Measurements from ENCODE around the gene CLASP1.

DNA sequence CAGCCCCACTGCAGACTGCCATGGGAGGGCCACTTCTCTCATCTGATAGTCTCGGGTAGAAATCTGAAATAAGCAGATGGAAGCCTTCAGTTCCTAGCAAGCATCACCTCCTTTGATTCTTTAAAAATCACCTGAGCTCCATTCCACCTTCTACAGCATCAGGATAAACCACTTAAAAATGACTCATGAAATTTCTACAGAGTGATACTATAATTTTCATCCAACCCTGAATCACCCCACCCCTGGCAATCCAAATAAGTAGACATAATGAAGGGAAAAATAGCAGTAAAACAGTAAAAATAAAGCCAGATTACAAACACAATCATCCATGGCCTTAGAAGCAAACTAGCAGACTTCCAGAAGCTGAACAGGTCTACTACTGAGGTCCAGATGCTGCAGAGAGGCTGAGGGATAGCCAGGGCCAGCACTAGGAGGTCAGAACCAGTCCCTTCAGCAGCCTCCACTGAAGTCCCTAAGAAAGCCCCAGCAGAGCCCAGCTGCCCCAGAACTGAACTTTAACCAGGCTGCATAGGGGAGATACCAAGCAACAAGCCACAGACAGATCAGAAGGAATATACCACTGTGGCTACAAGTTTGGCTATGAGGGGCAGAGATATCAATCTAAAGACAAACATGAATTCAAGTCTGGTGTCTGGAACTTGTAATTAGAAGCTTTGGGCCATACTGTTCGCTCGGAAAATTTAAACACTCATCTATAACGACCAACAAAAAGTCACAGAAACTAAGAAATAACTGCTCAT lies 173.3 kb downstream of the CLASP1 start:
- TF ChIP-seq, protein P1, sequence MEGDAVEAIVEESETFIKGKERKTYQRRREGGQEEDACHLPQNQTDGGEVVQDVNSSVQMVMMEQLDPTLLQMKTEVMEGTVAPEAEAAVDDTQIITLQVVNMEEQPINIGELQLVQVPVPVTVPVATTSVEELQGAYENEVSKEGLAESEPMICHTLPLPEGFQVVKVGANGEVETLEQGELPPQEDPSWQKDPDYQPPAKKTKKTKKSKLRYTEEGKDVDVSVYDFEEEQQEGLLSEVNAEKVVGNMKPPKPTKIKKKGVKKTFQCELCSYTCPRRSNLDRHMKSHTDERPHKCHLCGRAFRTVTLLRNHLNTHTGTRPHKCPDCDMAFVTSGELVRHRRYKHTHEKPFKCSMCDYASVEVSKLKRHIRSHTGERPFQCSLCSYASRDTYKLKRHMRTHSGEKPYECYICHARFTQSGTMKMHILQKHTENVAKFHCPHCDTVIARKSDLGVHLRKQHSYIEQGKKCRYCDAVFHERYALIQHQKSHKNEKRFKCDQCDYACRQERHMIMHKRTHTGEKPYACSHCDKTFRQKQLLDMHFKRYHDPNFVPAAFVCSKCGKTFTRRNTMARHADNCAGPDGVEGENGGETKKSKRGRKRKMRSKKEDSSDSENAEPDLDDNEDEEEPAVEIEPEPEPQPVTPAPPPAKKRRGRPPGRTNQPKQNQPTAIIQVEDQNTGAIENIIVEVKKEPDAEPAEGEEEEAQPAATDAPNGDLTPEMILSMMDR (IDR thresholded peaks at IDR 0.05) = no peak
- TF ChIP-seq EP300 (IDR thresholded peaks at IDR 0.05) = no peak

All from stomach (tissue), 4 donors.